Measurements from ENCODE around the gene LPAR2.

- no peak for TF ChIP-seq CTCF (IDR thresholded peaks at IDR 0.05)
- TF ChIP-seq POLR2A (IDR thresholded peaks at IDR 0.05): no peak
- no peak for TF ChIP-seq EP300 (IDR thresholded peaks at IDR 0.05)
- TF ChIP-seq POLR2AphosphoS5 (IDR thresholded peaks at IDR 0.05): no peak
Observed at GRCh38 chr19:19632661-19633060, 4.6 kb upstream of the LPAR2 start.

Measured in suprapubic skin (tissue), 4 donors.